Smooth muscle cell (in vitro differentiated cells): Measurements from ENCODE around the gene BCAR3. TPM values are rescaled to one million over a fixed set of nuclear protein-coding genes. Genes with fewer than 3 reads are reported as not detected.

Experiments
- DNase-seq: peaks from one replicate; lab custom pipeline; 2025; ENCODE audit not compliant: unreplicated experiment; lab: John Stamatoyannopoulos, UW
- H2AFZ ChIP-seq: fragments of 200-600 bp; sonication (generic); 2 replicates; pipeline ENCODE4 v1.6.0; 2016; ENCODE audit warnings: antibody characterized with exemption, low read depth, mild to moderate bottlenecking
- H3F3A ChIP-seq: fragments of 200-600 bp; sonication (generic); 2 replicates; pipeline ENCODE4 v1.6.0; 2017; ENCODE audit warnings: antibody characterized with exemption, low read depth
- H3K27ac ChIP-seq: fragments of 200-600 bp; sonication (generic); 2 replicates; pipeline ENCODE4 v1.5.1; 2016; ENCODE audit warnings: low read depth, mild to moderate bottlenecking
- H3K27me3 ChIP-seq: fragments of 200-600 bp; sonication (generic); 2 replicates; pipeline ENCODE4 v1.6.1; 2016; ENCODE audit warnings: low read depth, mild to moderate bottlenecking
- H3K36me3 ChIP-seq: fragments of 200-600 bp; sonication (generic); 2 replicates; pipeline ENCODE4 v1.5.1; 2016; ENCODE audit warnings: low read depth
- H3K4me1 ChIP-seq: fragments of 200-600 bp; sonication (generic); 2 replicates; pipeline ENCODE4 v1.5.1; 2016; ENCODE audit warnings: low read depth
- H3K4me2 ChIP-seq: fragments of 200-600 bp; sonication (generic); 2 replicates; pipeline ENCODE4 v1.6.0; 2016; ENCODE audit warnings: mild to moderate bottlenecking
- H3K4me3 ChIP-seq: fragments of 200-600 bp; sonication (generic); 2 replicates; pipeline ENCODE4 v1.5.1; 2016; ENCODE audit warnings: mild to moderate bottlenecking
- H3K79me2 ChIP-seq: fragments of 200-600 bp; sonication (generic); 2 replicates; pipeline ENCODE4 v1.6.0; 2016; ENCODE audit warnings: low read depth, mild to moderate bottlenecking
- H3K9ac ChIP-seq: fragments of 200-600 bp; sonication (generic); 2 replicates; pipeline ENCODE4 v1.6.0; 2016; ENCODE audit warnings: low read depth
- H3K9me3 ChIP-seq: fragments of 200-600 bp; sonication (generic); replicated peaks from 2 replicates; pipeline ENCODE4 v1.5.1; 2016; ENCODE audit warnings: low read depth
- H4K20me1 ChIP-seq: fragments of 200-600 bp; sonication (generic); 2 replicates; pipeline ENCODE4 v1.6.0; 2016; ENCODE audit warnings: low read depth
- WGBS: methylation state at CpG from one replicate; pipeline ENCODE4 v1.1.7; 2016; ENCODE audit warnings: low lambda C conversion rate; 5-methylcytosine and 5-hydroxymethylcytosine counted together
- polyA plus RNA-seq: library from polyadenylated mRNA; unstranded; fragments of >200 nt; fragmentation: Nextera tagmentation; extraction: Ambion mirVana; gene quantifications from 2 replicates; pipeline ENCODE4 v1.2.1, GENCODE V29; 2016
- total RNA-seq: library from RNA; depleted of rRNA; stranded (reverse); fragments of >200 nt; gene quantifications from 2 replicates; pipeline ENCODE4 v1.2.3, GENCODE V29; 2014
- TF ChIP-seq, protein P1 (sequence below): fragments of 200-600 bp; sonication (generic); IDR thresholded peaks from 2 replicates; pipeline ENCODE4 v1.5.1; 2017; ENCODE audit warnings: borderline replicate concordance, mild to moderate bottlenecking, antibody characterized with exemption; ENCODE audit not compliant: insufficient read depth, poor library complexity, severe bottlenecking

Gene BCAR3
- total and polyA plus RNA-seq, 2 experiments from 2014 or later = 21.4 to 24.9 TPM

DNA sequence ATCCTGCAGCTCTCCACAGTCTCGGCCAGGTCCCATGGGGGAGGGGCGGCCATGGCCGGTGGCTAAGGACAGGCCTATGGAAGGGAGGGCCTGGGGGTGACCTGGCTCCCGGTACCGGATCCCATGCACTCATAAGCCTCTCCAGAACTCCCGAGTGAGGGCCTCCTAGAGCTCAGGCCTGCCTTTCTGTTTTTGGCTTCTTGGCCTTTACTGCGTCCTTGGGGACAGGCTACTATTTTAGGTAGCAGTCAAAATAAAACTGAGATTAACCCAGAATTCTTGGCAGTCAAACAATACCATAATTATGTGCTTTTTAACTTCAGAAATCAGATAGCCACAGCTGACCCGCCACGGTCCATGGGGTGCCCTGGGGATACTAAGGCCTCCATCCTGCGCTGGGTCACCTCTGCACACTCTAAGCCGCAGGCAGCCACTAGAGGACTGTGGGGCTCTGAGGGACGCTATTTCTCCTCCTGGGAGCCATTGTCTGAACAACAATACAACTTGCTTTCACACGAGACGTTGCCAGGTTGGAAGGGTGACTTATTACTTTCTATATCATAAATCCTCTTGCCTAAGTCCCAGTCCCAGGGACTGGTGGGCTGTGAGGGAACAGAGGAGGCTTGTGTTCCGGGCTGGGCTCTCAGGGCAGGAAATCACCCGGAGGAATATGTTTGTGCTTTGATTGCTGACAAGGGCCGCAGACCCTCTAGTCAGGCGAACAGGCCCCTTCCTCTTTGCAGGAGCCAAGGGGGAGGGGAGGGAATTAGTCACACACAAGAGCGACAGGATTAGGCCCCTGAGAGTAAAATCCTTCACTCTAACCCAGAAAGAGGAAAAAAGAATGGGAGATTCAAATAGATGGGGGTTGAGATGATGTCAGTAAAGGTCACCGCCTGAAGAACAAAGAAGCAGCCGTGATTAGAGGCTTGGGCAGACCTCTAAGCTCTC, 40.7 kb upstream of the BCAR3 start:
- no peak overlapping the region for H3K4me3 ChIP-seq
- no peaks in the 10 kb centered on the region for H3K79me2 ChIP-seq
- no peaks in the 10 kb centered on the region for H3K27me3 ChIP-seq
- H4K20me1 ChIP-seq = no peaks in the 10 kb centered on the region
- peak overlapping the region; percentile 49 for H3K27ac ChIP-seq
- WGBS = 61% methylated on average over 21 of the region's 21 CpGs
- H3K9ac ChIP-seq = peak overlapping the region; percentile 51
- TF ChIP-seq, protein P1, sequence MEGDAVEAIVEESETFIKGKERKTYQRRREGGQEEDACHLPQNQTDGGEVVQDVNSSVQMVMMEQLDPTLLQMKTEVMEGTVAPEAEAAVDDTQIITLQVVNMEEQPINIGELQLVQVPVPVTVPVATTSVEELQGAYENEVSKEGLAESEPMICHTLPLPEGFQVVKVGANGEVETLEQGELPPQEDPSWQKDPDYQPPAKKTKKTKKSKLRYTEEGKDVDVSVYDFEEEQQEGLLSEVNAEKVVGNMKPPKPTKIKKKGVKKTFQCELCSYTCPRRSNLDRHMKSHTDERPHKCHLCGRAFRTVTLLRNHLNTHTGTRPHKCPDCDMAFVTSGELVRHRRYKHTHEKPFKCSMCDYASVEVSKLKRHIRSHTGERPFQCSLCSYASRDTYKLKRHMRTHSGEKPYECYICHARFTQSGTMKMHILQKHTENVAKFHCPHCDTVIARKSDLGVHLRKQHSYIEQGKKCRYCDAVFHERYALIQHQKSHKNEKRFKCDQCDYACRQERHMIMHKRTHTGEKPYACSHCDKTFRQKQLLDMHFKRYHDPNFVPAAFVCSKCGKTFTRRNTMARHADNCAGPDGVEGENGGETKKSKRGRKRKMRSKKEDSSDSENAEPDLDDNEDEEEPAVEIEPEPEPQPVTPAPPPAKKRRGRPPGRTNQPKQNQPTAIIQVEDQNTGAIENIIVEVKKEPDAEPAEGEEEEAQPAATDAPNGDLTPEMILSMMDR = no peak
- H2AFZ ChIP-seq = peak overlapping the region; percentile 68
- H3K4me1 ChIP-seq = peaks cover 38% of the 10 kb centered on the region
- DNase-seq = no peak
- H3F3A ChIP-seq = no peaks in the 10 kb centered on the region
- H3K4me2 ChIP-seq = peak overlapping the region; percentile 58
- H3K9me3 ChIP-seq = no peaks in the 10 kb centered on the region
- H3K36me3 ChIP-seq = no peaks in the 10 kb centered on the region

GRCh38 chr1:93720956-93721626, 39.5 kb upstream of the BCAR3 start:
- no peaks in the 10 kb centered on the region for H3K36me3 ChIP-seq
- peaks cover 38% of the 10 kb centered on the region for H3K4me1 ChIP-seq
- H4K20me1 ChIP-seq = no peaks in the 10 kb centered on the region
- 97% methylated on average over 7 of the region's 7 CpGs for WGBS
- H3K4me2 ChIP-seq = no peak overlapping the region
- H3K27me3 ChIP-seq = no peaks in the 10 kb centered on the region
- no peaks in the 10 kb centered on the region for H3K79me2 ChIP-seq
- H3K9ac ChIP-seq = no peak overlapping the region
- H3K27ac ChIP-seq = no peak overlapping the region
- no peak overlapping the region for H3K4me3 ChIP-seq
- H2AFZ ChIP-seq = no peak overlapping the region
- TF ChIP-seq, protein P1 = no peak
- H3K9me3 ChIP-seq = no peaks in the 10 kb centered on the region
- H3F3A ChIP-seq = peaks cover 7% of the 10 kb centered on the region
- DNase-seq = no peak

DNA sequence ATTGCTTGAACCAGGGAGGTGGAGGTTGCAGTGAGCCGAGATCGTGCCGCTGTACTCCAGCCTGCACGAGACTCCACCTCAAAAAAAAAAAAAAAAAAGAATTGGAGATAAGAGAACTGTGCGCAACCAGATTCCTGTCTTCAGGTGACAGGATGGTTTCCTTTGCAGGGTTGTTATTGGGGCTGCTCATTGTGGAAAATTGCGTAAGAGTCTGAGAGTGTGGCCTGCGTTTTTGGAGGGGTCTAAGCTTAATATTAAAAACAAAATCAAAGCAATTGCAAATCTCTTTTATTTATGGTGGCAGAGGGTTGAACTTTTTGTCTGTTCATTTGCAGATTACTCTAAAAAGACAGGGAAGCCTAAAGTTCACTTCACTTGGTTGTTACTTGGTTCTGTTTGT, 36.0 kb upstream of the BCAR3 start:
- 96% methylated on average over 7 of the region's 7 CpGs for WGBS
- H4K20me1 ChIP-seq = no peaks in the 10 kb centered on the region
- TF ChIP-seq, protein P1 = no peak
- H3K9ac ChIP-seq = no peak overlapping the region
- H3K27me3 ChIP-seq = no peaks in the 10 kb centered on the region
- DNase-seq = no peak
- H3K4me2 ChIP-seq = no peak overlapping the region
- H3K9me3 ChIP-seq = no peaks in the 10 kb centered on the region
- H3K27ac ChIP-seq = no peak overlapping the region
- H3F3A ChIP-seq = peaks cover 11% of the 10 kb centered on the region
- no peak overlapping the region for H2AFZ ChIP-seq
- no peak overlapping the region for H3K4me3 ChIP-seq
- peaks cover 31% of the 10 kb centered on the region for H3K4me1 ChIP-seq
- H3K79me2 ChIP-seq = no peaks in the 10 kb centered on the region
- H3K36me3 ChIP-seq = no peaks in the 10 kb centered on the region
